Ishikawa (cell line): ENCODE data around the gene PRG3.

Experiments
- CEBPB ChIP-seq: IDR thresholded peaks from 2 replicates; pipeline ENCODE4 v1.6.1; 2012
- CREB1 ChIP-seq: IDR thresholded peaks from 2 replicates; pipeline ENCODE4 v1.6.1; 2012; ENCODE audit warnings: low read depth
- EGR1 ChIP-seq: IDR thresholded peaks from 2 replicates; pipeline ENCODE4 v1.6.1; 2012
- EP300 ChIP-seq: IDR thresholded peaks from 2 replicates; pipeline ENCODE4 v1.6.1; 2012; ENCODE audit warnings: borderline replicate concordance
- FOXM1 ChIP-seq: IDR thresholded peaks from 2 replicates; pipeline ENCODE4 v1.6.1; 2012; ENCODE audit warnings: low read depth, borderline replicate concordance
- NFIC ChIP-seq: IDR thresholded peaks from 2 replicates; pipeline ENCODE4 v1.6.1; 2012
- RAD21 ChIP-seq: IDR thresholded peaks from 2 replicates; pipeline ENCODE4 v1.6.1; 2012; ENCODE audit warnings: low read depth
- TAF1 ChIP-seq: IDR thresholded peaks from 2 replicates; pipeline ENCODE4 v1.6.1; 2012; ENCODE audit warnings: low read depth, mild to moderate bottlenecking
- TCF12 ChIP-seq: IDR thresholded peaks from 2 replicates; pipeline ENCODE4 v1.6.1; 2012; ENCODE audit warnings: low read depth
- TEAD4 ChIP-seq: IDR thresholded peaks from 2 replicates; pipeline ENCODE4 v1.6.1; 2012
- YY1 ChIP-seq: IDR thresholded peaks from 2 replicates; pipeline ENCODE4 v1.6.1; 2012; ENCODE audit warnings: low read depth
- ZBTB7A ChIP-seq: IDR thresholded peaks from 2 replicates; pipeline ENCODE4 v1.6.1; 2012; ENCODE audit warnings: low read depth
- TF ChIP-seq, protein P1 (sequence below): IDR thresholded peaks from 2 replicates; pipeline ENCODE4 v1.6.1; 2012; ENCODE audit warnings: low read depth, mild to moderate bottlenecking
- TF ChIP-seq, protein P2 (sequence below): IDR thresholded peaks from 2 replicates; pipeline ENCODE4 v1.6.1; 2012
- TF ChIP-seq, protein P3 (sequence below): IDR thresholded peaks from 2 replicates; pipeline ENCODE4 v1.6.1; 2012

PRG3 gene

DNA sequence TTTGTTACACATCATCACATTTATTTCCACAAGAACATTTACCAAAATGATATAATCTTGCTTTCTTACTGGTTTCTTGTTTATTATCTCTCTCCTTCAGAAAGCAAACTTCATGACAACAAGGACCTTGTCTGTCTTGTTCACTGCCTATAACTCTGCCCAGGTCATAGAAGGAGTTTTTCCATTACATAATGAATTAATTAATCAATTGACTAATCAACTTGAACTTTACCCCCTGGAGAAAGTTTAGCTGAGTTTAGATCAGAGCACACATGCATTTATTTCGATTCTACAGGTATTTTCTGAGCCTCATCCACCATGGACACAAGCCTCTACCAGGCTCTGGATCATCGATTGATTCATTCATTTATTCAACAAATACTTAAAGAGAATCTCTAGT lies 15.8 kb upstream of the PRG3 start:
- TF ChIP-seq EP300 (no peak), FOXM1 (no peak), TCF12 (no peak), CEBPB (no peak), ZBTB7A (no peak), CREB1 (no peak), NFIC (no peak), YY1 (no peak), TAF1 (no peak), EGR1 (no peak), RAD21 (no peak), TEAD4 (no peak)
- TF ChIP-seq, protein P1, sequence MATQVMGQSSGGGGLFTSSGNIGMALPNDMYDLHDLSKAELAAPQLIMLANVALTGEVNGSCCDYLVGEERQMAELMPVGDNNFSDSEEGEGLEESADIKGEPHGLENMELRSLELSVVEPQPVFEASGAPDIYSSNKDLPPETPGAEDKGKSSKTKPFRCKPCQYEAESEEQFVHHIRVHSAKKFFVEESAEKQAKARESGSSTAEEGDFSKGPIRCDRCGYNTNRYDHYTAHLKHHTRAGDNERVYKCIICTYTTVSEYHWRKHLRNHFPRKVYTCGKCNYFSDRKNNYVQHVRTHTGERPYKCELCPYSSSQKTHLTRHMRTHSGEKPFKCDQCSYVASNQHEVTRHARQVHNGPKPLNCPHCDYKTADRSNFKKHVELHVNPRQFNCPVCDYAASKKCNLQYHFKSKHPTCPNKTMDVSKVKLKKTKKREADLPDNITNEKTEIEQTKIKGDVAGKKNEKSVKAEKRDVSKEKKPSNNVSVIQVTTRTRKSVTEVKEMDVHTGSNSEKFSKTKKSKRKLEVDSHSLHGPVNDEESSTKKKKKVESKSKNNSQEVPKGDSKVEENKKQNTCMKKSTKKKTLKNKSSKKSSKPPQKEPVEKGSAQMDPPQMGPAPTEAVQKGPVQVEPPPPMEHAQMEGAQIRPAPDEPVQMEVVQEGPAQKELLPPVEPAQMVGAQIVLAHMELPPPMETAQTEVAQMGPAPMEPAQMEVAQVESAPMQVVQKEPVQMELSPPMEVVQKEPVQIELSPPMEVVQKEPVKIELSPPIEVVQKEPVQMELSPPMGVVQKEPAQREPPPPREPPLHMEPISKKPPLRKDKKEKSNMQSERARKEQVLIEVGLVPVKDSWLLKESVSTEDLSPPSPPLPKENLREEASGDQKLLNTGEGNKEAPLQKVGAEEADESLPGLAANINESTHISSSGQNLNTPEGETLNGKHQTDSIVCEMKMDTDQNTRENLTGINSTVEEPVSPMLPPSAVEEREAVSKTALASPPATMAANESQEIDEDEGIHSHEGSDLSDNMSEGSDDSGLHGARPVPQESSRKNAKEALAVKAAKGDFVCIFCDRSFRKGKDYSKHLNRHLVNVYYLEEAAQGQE: no peak
- TF ChIP-seq, protein P2, sequence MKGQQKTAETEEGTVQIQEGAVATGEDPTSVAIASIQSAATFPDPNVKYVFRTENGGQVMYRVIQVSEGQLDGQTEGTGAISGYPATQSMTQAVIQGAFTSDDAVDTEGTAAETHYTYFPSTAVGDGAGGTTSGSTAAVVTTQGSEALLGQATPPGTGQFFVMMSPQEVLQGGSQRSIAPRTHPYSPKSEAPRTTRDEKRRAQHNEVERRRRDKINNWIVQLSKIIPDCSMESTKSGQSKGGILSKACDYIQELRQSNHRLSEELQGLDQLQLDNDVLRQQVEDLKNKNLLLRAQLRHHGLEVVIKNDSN: no peak
- TF ChIP-seq, protein P3, sequence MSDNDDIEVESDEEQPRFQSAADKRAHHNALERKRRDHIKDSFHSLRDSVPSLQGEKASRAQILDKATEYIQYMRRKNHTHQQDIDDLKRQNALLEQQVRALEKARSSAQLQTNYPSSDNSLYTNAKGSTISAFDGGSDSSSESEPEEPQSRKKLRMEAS: no peak

DNA sequence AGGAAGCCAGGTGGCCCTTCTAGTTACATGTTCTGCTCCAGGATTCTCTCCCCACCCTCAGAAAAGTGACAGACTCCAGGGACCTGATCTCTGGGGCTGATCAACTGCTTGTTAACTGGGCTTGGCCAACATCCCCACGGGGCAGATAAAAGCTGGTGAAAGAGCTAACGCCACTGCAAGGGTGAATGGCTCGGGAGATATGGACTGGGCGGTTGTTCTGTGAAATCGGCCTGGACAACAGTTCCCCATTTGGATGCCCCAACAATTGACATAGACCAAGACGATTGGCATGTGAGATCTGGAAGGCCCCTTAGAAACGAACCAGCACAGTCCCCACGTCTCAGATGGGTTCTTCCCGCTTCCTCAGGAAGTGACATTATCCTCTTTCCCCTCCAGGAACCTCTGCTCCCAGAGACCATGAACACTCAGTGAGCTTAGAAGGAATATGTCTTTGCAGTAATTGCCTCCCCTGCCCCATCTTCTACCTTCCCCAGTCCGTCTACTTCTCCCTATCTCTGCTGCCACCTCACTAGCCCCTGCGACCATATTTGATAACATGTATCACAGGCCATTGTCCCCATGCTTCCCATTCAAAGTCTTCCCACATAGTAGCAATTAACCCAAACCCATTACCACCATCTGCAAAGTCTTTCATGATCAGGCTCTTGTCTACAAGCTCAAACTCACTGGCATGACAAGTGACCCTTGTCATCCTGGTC lies 15.1 kb upstream of the PRG3 start:
- TF ChIP-seq, protein P2: no peak
- no peak for TF ChIP-seq YY1
- no peak for TF ChIP-seq TEAD4
- TF ChIP-seq EGR1: no peak
- TF ChIP-seq CREB1: no peak
- TF ChIP-seq, protein P3: no peak
- no peak for TF ChIP-seq RAD21
- TF ChIP-seq TCF12: no peak
- no peak for TF ChIP-seq NFIC
- no peak for TF ChIP-seq CEBPB
- no peak for TF ChIP-seq ZBTB7A
- TF ChIP-seq FOXM1: no peak
- no peak for TF ChIP-seq TAF1
- TF ChIP-seq EP300: no peak
- TF ChIP-seq, protein P1: no peak

DNA sequence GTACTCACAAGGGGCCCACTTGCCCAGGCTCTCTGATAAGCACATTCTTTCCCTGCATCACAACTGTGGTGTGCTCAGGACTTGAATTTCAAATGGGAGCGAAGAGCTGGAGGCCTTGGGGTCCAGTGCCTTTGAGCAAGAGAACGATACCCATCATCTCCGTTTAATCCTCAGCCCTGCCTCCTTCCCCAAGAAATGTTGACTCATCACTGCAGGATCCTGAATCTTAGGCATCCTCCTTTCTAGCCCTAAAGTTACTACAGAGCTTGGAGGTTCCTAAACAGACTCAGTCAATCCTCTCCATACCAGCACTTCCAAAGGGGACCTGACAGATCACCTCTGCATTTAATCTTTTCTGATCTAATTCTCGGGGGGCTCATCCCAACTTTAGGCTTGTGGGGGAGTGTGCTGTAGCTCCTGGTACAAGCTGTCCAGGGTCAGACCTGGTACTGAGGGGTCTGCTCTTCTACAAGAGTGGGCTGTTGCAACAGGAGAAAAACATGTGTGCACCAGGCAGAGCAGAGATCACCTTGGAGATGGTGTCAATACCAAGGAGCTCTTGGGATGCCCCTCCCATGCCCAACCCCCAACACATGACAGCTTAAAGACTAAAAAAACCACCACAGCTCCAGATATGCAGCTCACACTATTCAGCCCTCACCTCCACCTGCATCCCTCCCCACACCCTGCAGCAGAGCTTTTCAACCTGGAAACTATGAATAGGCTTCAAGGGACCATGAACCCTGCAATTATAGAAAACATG lies 13.4 kb upstream of the PRG3 start:
- TF ChIP-seq CEBPB (no peak), RAD21 (no peak), ZBTB7A (no peak), TAF1 (no peak), FOXM1 (no peak), CREB1 (no peak), EP300 (no peak), TEAD4 (no peak), TCF12 (no peak), YY1 (no peak), NFIC (no peak), EGR1 (no peak)
- TF ChIP-seq, protein P1: no peak
- TF ChIP-seq, protein P3: no peak
- TF ChIP-seq, protein P2: no peak
